T-cell (primary cell): ENCODE results near the gene AGBL3. TPM values are rescaled to one million over a fixed set of nuclear protein-coding genes. Genes with fewer than 3 reads are reported as not detected.
"Not testable (repeated sequence)": the region's sequence is repeated elsewhere in the genome, so short reads cannot be mapped to it uniquely, and the experiment has no call there.

Experiments
- ATAC-seq, 4 experiments: fragments of 200-7000 bp in 3 of 4; fragments of 150-1000 bp in 1 of 4; cut with Tn5 transposase; replicated peaks in 1 of 4; 1 replicate in 3 of 4; 2 replicates in 1 of 4; pipeline ENCODE4 v1.10.0; 2021; ENCODE audit warnings: moderate library complexity in 3 of 4, mild to moderate bottlenecking in 2 of 4, moderate number of reproducible peaks in 1 of 4
- CTCF ChIA-PET, 2 donors: fragments of 300-600 bp; sonication (Branson Sonifier 250); formaldehyde crosslinking; loops; one replicate each; lab custom pipeline; 2022; ENCODE audit warnings: antibody characterized with exemption in 2 of 2; lab: Charles Lee
- POLR2A ChIA-PET, 2 donors: fragments of 300-600 bp; sonication (Branson Sonifier 250); formaldehyde crosslinking; loops; one replicate each; lab custom pipeline; 2022; ENCODE audit warnings: antibody characterized with exemption in 2 of 2; lab: Charles Lee
- DNase-seq, 35 experiments: peaks; one replicate each; pipeline versions ENCODE4 v3.0.0 to v3.0.0-alpha.2; 2013 to 2023
- H3K27ac ChIP-seq: one replicate; pipeline ENCODE4 v1.5.1; 2013; ENCODE audit warnings: low read length
- H3K27me3 ChIP-seq, 2 experiments: replicated peaks in 1 of 2; 1 replicate in 1 of 2; 2 replicates in 1 of 2; pipeline versions ENCODE4 v1.6.1 to v1.7.0; 2013; ENCODE audit warnings: low read length in 1 of 2, mixed read lengths in 1 of 2; ENCODE audit not compliant: control insufficient read depth in 2 of 2, insufficient read depth in 2 of 2; ENCODE audit errors: extremely low read depth in 1 of 2
- H3K36me3 ChIP-seq, 2 donors: 1 replicate in 1 of 2; 2 replicates in 1 of 2; pipeline versions ENCODE4 v1.6.1 to v1.7.0; 2013; ENCODE audit warnings: low read length in 1 of 2; ENCODE audit not compliant: control insufficient read depth in 2 of 2, insufficient read depth in 1 of 2; ENCODE audit errors: extremely low read depth in 1 of 2
- H3K4me1 ChIP-seq, 2 experiments: 1 replicate in 1 of 2; 2 replicates in 1 of 2; pipeline versions ENCODE4 v1.6.1 to v1.7.0; 2013; ENCODE audit warnings: low read length in 2 of 2, mixed read lengths in 1 of 2; ENCODE audit not compliant: insufficient read depth in 2 of 2, control insufficient read depth in 1 of 2; ENCODE audit errors: extremely low read depth in 1 of 2
- H3K4me3 ChIP-seq, 2 donors: 1 replicate in 1 of 2; 2 replicates in 1 of 2; pipeline versions ENCODE4 v1.5.1 to v1.7.0; 2013; ENCODE audit warnings: mild to moderate bottlenecking in 2 of 2, low read length in 1 of 2, moderate library complexity in 1 of 2; ENCODE audit not compliant: control insufficient read depth in 1 of 2; ENCODE audit errors: extremely low read depth in 1 of 2
- H3K9me3 ChIP-seq: 2 replicates; pipeline ENCODE4 v1.7.0; 2013
- H3K27ac Mint-ChIP-seq, 2 donors: one replicate each; pipeline ENCODE4 v1.8.0; 2020 to 2021; ENCODE audit warnings: mild to moderate bottlenecking in 2 of 2, mixed read lengths in 2 of 2
- H3K27me3 Mint-ChIP-seq, 2 donors: one replicate each; pipeline ENCODE4 v1.8.0; 2021 to 2022; ENCODE audit warnings: mixed read lengths in 2 of 2
- H3K36me3 Mint-ChIP-seq: one replicate; pipeline ENCODE4 v1.8.0; 2021; ENCODE audit warnings: mixed read lengths
- H3K4me1 Mint-ChIP-seq, 3 donors: one replicate each; pipeline ENCODE4 v1.8.0; 2020 to 2022; ENCODE audit warnings: mixed read lengths in 3 of 3, mild to moderate bottlenecking in 1 of 3
- H3K4me3 Mint-ChIP-seq, 3 donors: one replicate each; pipeline ENCODE4 v1.8.0; 2020 to 2022; ENCODE audit warnings: mild to moderate bottlenecking in 3 of 3, mixed read lengths in 3 of 3, moderate library complexity in 3 of 3
- H3K9me3 Mint-ChIP-seq, 3 donors: one replicate each; pipeline ENCODE4 v1.8.0; 2020 to 2022; ENCODE audit warnings: mixed read lengths in 3 of 3
- WGBS: methylation state at CpG from one replicate; pipeline ENCODE4 v1.1.5; 2013; ENCODE audit warnings: missing lambda C conversion rate; ENCODE audit not compliant: insufficient coverage; 5-methylcytosine and 5-hydroxymethylcytosine counted together
- total RNA-seq, 35 experiments: library from RNA in 6 of 35; stranded (reverse) in 6 of 35; fragments of 120-200 nt in 1 of 35; gene quantifications; one replicate each; pipeline versions ENCODE4 v1.2.1 to v1.2.4 and lab custom pipeline; 2013 to 2026

The AGBL3 gene
- total RNA-seq, 5 donors from 2014 or later (not counting 1 experiment from before 2014, with no cell fraction given) = 2.5 to 6.7 (median 3.5) TPM

GRCh38 chr7:135173916-135174315 lies 187.6 kb downstream of the AGBL3 start:
- not testable (repeated sequence) for H3K27ac Mint-ChIP-seq, DNase-seq, H3K36me3 ChIP-seq, H3K27ac ChIP-seq, H3K27me3 ChIP-seq, H3K9me3 Mint-ChIP-seq, H3K4me3 Mint-ChIP-seq, ATAC-seq, H3K27me3 Mint-ChIP-seq, H3K4me3 ChIP-seq, H3K9me3 ChIP-seq
- peaks cover 25 to 26% (median 25%) of the 10 kb centered on the region in 3 donors for H3K4me1 Mint-ChIP-seq
- 90% methylated on average over 2 of the region's 4 CpGs for WGBS
- peaks cover 10% of the 10 kb centered on the region for H3K36me3 Mint-ChIP-seq
- CTCF ChIA-PET = interaction anchor here in 1 of 2 donors (2.3 kb wide), 1 partner anchor 188 kb away, joined by 7 read pairs; the partner anchor contains the start of gene AGBL3
- peaks cover 7 to 25% of the 10 kb centered on the region in 2 experiments for H3K4me1 ChIP-seq
- POLR2A ChIA-PET = interaction anchor here in 1 of 2 donors (0.6 kb wide), 1 partner anchor 98 kb away, joined by 4 read pairs; no protein-coding TSS in a partner anchor

GRCh38 chr7:135174941-135175340 lies 188.6 kb downstream of the AGBL3 start:
- ATAC-seq = no peak
- Mint-ChIP-seq H3K36me3 (peaks cover 16% of the 10 kb centered on the region), H3K4me3 (no peak overlapping the region), H3K9me3 (peaks cover 0 to 9% (median 7%) of the 10 kb centered on the region in 3 donors), H3K27me3 (no peaks in the 10 kb centered on the region), H3K27ac (no peak overlapping the region), H3K4me1 (peaks cover 14 to 16% (median 15%) of the 10 kb centered on the region in 3 donors)
- H3K27me3 ChIP-seq = no peaks in the 10 kb centered on the region
- ChIA-PET CTCF (interaction anchor here in 1 of 2 donors (2.3 kb wide), 1 partner anchor 189 kb away, joined by 7 read pairs; the partner anchor contains the start of gene AGBL3), POLR2A (no interaction called here)
- no peak for DNase-seq
- no peak overlapping the region for H3K4me3 ChIP-seq
- H3K4me1 ChIP-seq = peaks cover 0 to 14% of the 10 kb centered on the region in 2 experiments
- 100% methylated on average over 3 of the region's 7 CpGs for WGBS
- no peaks in the 10 kb centered on the region for H3K36me3 ChIP-seq
- peaks cover 4% of the 10 kb centered on the region for H3K9me3 ChIP-seq
- H3K27ac ChIP-seq = no peak overlapping the region

- 95% methylated on average over 6 of the region's 6 CpGs for WGBS
- peaks cover 11 to 12% (median 11%) of the 10 kb centered on the region in 3 donors for H3K4me1 Mint-ChIP-seq
- no peak overlapping the region for H3K27ac Mint-ChIP-seq
- ATAC-seq (no peak), DNase-seq (no peak)
- H3K9me3 Mint-ChIP-seq = peaks cover 0 to 15% (median 13%) of the 10 kb centered on the region in 3 donors
- Histone ChIP-seq H3K9me3 (peaks cover 7% of the 10 kb centered on the region), H3K27ac (no peak overlapping the region), H3K4me3 (no peak overlapping the region), H3K27me3 (no peaks in the 10 kb centered on the region), H3K36me3 (peaks cover 2 to 3% of the 10 kb centered on the region in 2 donors), H3K4me1 (peaks cover 0 to 10% of the 10 kb centered on the region in 2 experiments)
- POLR2A ChIA-PET = no interaction called here
- no peaks in the 10 kb centered on the region for H3K27me3 Mint-ChIP-seq
- CTCF ChIA-PET = no interaction called here
- peaks cover 22% of the 10 kb centered on the region for H3K36me3 Mint-ChIP-seq
- no peak overlapping the region for H3K4me3 Mint-ChIP-seq
Observed at GRCh38 chr7:135175931-135176330, 189.6 kb downstream of the AGBL3 start.

- H3K27ac Mint-ChIP-seq = no peak overlapping the region
- H3K4me3 ChIP-seq = no peak overlapping the region
Observed at GRCh38 chr7:135177028-135177696, 190.9 kb downstream of the AGBL3 start.

GRCh38 chr7:135178364-135178763 lies 192.1 kb downstream of the AGBL3 start:
- ChIA-PET CTCF (interaction anchor here in 1 of 2 donors (1.1 kb wide), 1 partner anchor 8 kb away, joined by 4 read pairs; the partner anchor contains the start of gene CYREN), POLR2A (no interaction called here)
- H3K27ac Mint-ChIP-seq = no peak overlapping the region
- no peak for DNase-seq
- peaks cover 45% of the 10 kb centered on the region for H3K36me3 Mint-ChIP-seq
- ATAC-seq = no peak
- no peaks in the 10 kb centered on the region for H3K27me3 Mint-ChIP-seq
- no peak overlapping the region for H3K4me3 Mint-ChIP-seq
- WGBS = 100% methylated on average over 3 of the region's 13 CpGs
- no peak overlapping the region for H3K4me3 ChIP-seq
- H3K27me3 ChIP-seq = no peaks in the 10 kb centered on the region
- peaks cover 7% of the 10 kb centered on the region for H3K9me3 ChIP-seq
- H3K36me3 ChIP-seq = peaks cover 5 to 6% of the 10 kb centered on the region in 2 donors
- H3K4me1 Mint-ChIP-seq = no peaks in the 10 kb centered on the region
- H3K4me1 ChIP-seq = no peaks in the 10 kb centered on the region
- no peak overlapping the region for H3K27ac ChIP-seq
- H3K9me3 Mint-ChIP-seq = peaks cover 2 to 32% (median 24%) of the 10 kb centered on the region in 3 donors

More at GRCh38 chr7:135177028-135177696, 190.9 kb downstream of the AGBL3 start:
- H3K9me3 ChIP-seq = peaks cover 7% of the 10 kb centered on the region
- no peaks in the 10 kb centered on the region for H3K27me3 ChIP-seq
- WGBS = 95% methylated on average over 7 of the region's 9 CpGs
- no peak for ATAC-seq
- POLR2A ChIA-PET = interaction anchor here in 1 of 2 donors (1.1 kb wide), 1 partner anchor 10 kb away, joined by 3 read pairs; no protein-coding TSS in a partner anchor
- CTCF ChIA-PET = interaction anchor here (0.6 kb wide), 2 partner anchors 10 to 286 kb away, joined by 3 to 5 read pairs; no protein-coding TSS in a partner anchor
- Mint-ChIP-seq H3K4me1 (peaks cover under 1 to 7% (median 2%) of the 10 kb centered on the region in 3 donors), H3K27me3 (no peaks in the 10 kb centered on the region), H3K4me3 (no peak overlapping the region), H3K36me3 (peaks cover 33% of the 10 kb centered on the region), H3K9me3 (peaks cover 0 to 25% (median 23%) of the 10 kb centered on the region in 3 donors)
- H3K27ac ChIP-seq = no peak overlapping the region
- peaks cover 2 to 3% of the 10 kb centered on the region in 2 donors for H3K36me3 ChIP-seq
- DNase-seq = no peak
- H3K4me1 ChIP-seq = no peaks in the 10 kb centered on the region

- ChIA-PET CTCF (interaction anchor here in 1 of 2 donors (1.1 kb wide), 1 partner anchor 9 kb away, joined by 4 read pairs; the partner anchor contains the start of gene CYREN), POLR2A (interaction anchor here in 1 of 2 donors (0.5 to 0.9 kb wide), 2 partner anchors 21 to 25 kb away, joined by 3 to 5 read pairs; no protein-coding TSS in a partner anchor)
- Histone ChIP-seq H3K4me3 (no peak overlapping the region), H3K4me1 (no peaks in the 10 kb centered on the region), H3K27ac (no peak overlapping the region), H3K9me3 (peaks cover 7% of the 10 kb centered on the region), H3K36me3 (peaks cover 6 to 10% of the 10 kb centered on the region in 2 donors), H3K27me3 (no peaks in the 10 kb centered on the region)
- no peak for ATAC-seq
- no peak for DNase-seq
- Mint-ChIP-seq H3K9me3 (peaks cover 11 to 37% (median 30%) of the 10 kb centered on the region in 3 donors), H3K27me3 (no peaks in the 10 kb centered on the region), H3K27ac (no peak overlapping the region), H3K4me1 (no peaks in the 10 kb centered on the region), H3K4me3 (no peak overlapping the region), H3K36me3 (peaks cover 55% of the 10 kb centered on the region)
- WGBS = 96% methylated on average over 7 of the region's 8 CpGs
Observed at GRCh38 chr7:135179321-135179925, 193.1 kb downstream of the AGBL3 start.
